NCI-H82 treated with DMSO at 0.1 percent for 48 hours (cell line): ENCODE results near the gene TUBG2.
"Not testable (repeated sequence)": the region's sequence is repeated elsewhere in the genome, so short reads cannot be mapped to it uniquely, and the experiment has no call there.

Experiments used
- DNase-seq: peaks from one replicate; lab custom pipeline; 2025; ENCODE audit not compliant: unreplicated experiment; lab: John Stamatoyannopoulos, UW

TUBG2 gene

GRCh38 chr17:42653179-42654124, 5.6 kb upstream of the TUBG2 start:
- DNase-seq, result no peak

- DNase-seq, result no peak
These were observed 3.6 kb upstream of the TUBG2 start for GRCh38 chr17:42655528-42655927.

GRCh38 chr17:42657824-42658588, 1.1 kb upstream of the TUBG2 start:
- DNase-seq, result no peak

- not testable (repeated sequence) for DNase-seq
These were observed 819 bp downstream of the TUBG2 start for GRCh38 chr17:42659932-42660274.

- no peak for DNase-seq
These were observed 1.7 kb downstream of the TUBG2 start for GRCh38 chr17:42660692-42661345.

- no peak for DNase-seq
These were observed 6.5 kb downstream of the TUBG2 start for GRCh38 chr17:42665581-42666001.

- not testable (repeated sequence) for DNase-seq
These were observed 7.0 kb downstream of the TUBG2 start for GRCh38 chr17:42666126-42666525.

- no peak for DNase-seq
These were observed 8.2 kb downstream of the TUBG2 start for GRCh38 chr17:42667088-42667951.

GRCh38 chr17:42669705-42669976, 10.6 kb downstream of the TUBG2 start:
- no peak for DNase-seq

- no peak for DNase-seq
These were observed 11.1 kb downstream of the TUBG2 start for GRCh38 chr17:42669977-42670788.

GRCh38 chr17:42670789-42671657, 11.9 kb downstream of the TUBG2 start:
- no peak for DNase-seq

GRCh38 chr17:42672038-42672437, 13.0 kb downstream of the TUBG2 start:
- DNase-seq, result no peak

GRCh38 chr17:42673266-42673884, 14.3 kb downstream of the TUBG2 start:
- DNase-seq, result no peak

GRCh38 chr17:42673885-42674754, 15.0 kb downstream of the TUBG2 start:
- no peak for DNase-seq

GRCh38 chr17:42674755-42675347, 15.8 kb downstream of the TUBG2 start:
- no peak for DNase-seq

GRCh38 chr17:42675348-42675964, 16.4 kb downstream of the TUBG2 start:
- no peak for DNase-seq

- no peak for DNase-seq
These were observed 16.9 kb downstream of the TUBG2 start for GRCh38 chr17:42675965-42676423.
